Measurements from ENCODE around the gene EBF3.

Gene EBF3

DNA sequence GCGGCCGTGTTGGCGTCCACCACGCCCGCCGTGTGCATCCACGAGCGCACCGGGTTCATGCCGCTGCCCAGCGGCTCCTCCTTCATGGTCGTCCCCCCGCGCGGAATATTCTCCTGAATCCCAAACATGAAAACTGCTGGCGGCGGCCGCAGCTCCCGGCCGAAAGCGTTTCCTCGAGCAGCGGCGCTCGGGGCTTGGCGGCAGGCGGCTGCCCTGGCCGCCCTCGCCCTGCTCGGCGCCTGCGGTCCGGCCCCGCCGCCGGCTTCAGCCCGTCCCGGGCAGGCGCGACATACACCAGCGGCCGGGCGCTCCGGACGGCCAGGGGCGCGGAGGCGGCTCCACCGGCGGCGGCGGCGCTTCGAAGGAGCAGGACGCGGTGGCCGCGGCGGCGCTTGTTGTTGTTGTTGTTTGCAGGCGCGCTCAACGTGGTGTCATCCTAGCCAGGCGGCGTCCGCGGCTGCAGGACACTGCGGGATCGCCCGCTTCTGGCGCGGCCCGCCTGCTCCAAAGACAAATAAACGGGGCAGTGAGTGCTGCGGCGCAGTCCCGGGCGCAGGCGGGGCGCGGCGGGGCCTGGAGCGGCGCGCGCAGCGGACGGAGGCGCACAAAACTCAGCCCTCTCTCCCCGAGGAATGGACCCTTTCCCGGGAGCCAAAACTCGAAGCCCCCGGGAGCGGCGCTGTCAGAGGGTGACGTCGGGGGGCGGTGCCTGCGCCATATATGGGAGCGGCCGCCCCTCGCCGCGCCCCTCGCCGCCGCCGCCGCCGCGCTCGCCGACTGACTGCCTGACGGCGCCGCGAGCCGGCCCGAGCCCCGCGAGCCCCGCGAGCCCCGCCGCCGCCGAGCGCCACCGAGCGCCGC, at the start of gene EBF3:
TSS of gene EBF3 (minus strand) at position 634 of the 861 bp plus-strand sequence. CDS start at position 128, 506 bp downstream.
- peak; percentile 21 to 33 for DNase-seq (ENCODE audit: low read depth in 2 of 2)

GRCh38 chr10:130013335-130014262, 49.5 kb upstream of the EBF3 start:
- no peak for DNase-seq (ENCODE audit: low read depth in 2 of 2)

DNA sequence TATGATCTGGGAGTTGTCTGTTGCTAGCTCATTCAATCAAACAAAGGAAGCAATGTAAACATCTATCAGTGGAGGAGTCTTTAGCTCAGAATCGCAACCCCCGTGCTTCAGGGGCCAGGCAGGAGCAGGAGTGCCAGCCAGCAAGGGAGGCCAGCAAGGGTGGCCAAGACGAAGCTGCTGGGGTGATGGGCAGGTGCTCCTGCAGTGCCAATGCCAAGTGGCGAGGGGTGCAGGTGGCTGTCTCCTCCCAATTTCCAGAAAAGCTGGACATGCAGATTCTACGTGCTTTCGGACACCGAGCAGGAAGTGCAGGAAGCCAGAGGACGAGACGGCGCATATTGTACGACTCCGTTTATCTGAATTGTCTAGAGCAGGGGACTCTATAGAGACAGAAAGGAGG, 48.1 kb upstream of the EBF3 start:
- no peak for DNase-seq (ENCODE audit: low read depth in 2 of 2)

DNA sequence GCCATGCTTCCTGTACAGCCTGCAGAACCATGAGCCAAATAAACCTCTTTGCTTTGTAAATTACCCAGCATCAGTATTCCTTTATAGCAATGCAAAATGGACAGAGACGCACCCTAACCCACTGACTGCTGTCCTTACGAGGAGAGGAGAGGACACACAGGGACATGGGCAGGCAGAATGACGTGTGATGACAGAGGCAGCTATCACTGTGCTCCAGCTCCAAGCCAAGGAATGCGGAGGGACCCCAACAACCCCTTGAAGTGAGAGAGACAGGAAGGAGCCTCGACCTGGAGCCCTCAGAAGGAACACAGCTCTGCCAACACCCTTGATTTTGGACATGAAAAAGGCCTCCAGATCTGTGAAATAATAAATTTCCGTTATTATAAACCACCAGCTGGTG, 46.6 kb upstream of the EBF3 start:
- DNase-seq (ENCODE audit: low read depth in 2 of 2) = no peak

- DNase-seq (ENCODE audit: low read depth in 2 of 2) = no peak
These were observed 45.2 kb upstream of the EBF3 start for GRCh38 chr10:130009228-130009627.

DNA sequence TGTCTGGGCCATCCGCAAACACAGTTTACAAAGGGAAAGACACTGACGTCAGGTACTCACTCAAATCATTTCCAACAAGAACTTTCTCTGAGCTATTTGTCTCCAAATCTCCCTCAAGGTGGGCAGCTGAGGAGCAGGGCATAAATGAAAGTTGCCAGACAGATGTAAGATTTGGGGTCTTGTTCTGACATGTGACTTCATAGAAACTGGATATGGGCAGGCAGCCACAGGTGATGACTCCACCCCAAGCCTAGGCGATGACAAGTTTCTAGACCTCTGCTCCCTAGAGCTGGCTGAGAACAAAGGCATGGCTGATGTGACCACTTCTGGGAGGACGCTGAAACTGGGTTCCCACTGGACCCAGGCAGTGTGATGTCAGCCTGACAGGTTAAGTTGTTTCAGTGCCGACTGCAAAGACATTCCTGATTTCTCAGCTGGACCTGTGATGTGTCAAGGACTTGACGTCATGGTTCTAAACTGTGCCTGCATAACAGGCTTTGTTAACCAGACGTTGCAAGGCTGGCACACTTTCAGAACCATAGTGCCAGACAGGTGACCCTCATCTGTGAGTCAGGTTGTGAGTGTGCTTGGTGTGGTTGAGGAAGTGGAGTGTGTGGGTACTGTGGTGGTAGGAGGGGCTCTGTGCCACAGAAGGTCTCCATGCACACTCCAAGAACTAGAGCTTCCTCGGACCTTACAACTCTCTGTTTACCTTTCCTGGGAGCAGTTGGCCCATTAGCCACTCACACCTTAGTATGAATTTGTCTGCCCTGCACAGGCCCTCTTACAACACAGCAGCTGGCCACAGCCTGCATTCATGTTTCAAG, 39.9 kb upstream of the EBF3 start:
- no peak for DNase-seq (ENCODE audit: low read depth in 2 of 2)

- DNase-seq (ENCODE audit: low read depth in 2 of 2) = no peak
These were observed 39.1 kb upstream of the EBF3 start for GRCh38 chr10:130003166-130003565.

DNA sequence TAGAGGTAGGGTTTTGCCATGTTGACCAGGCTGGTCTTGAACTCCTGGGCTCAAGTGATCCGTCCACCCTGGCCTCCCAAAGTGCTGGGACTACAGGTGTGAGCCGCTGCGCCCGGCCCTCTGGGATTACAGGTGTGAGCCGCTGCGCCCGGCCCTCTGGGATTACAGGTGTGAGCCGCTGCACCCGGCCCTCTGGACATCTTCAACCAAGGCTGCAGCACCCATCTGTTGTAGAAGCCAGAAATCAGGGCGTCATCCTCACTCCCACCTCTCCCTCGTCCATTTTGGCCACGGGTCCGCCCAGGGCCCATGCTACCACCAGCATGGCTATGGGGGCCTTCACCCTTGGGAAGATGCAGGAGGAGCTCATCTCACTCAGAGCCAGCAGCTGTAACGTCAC, 38.5 kb upstream of the EBF3 start:
- DNase-seq (ENCODE audit: low read depth in 2 of 2) = no peak

DNA sequence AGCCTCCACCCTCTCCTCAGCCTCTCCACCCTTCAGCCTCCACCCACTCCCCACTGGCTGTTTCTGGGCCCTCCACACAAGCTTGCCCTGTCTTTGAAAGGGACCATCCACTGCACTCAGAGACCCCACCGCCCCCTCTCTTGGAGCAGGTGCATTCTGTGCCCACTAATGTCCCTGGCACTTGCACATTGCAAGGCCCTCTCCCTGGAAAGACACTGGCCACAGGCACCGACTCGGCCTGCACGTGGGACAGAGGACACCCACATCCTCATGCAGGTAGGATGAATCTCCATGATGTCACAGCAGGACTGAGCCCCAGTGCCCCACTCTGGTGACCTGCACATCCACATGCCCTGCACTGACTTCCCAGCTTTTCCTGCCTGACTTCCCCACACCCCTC, 36.8 kb upstream of the EBF3 start:
- DNase-seq (ENCODE audit: low read depth in 2 of 2) = no peak

GRCh38 chr10:129999140-129999539, 35.1 kb upstream of the EBF3 start:
- no peak for DNase-seq (ENCODE audit: low read depth in 2 of 2)

DNA sequence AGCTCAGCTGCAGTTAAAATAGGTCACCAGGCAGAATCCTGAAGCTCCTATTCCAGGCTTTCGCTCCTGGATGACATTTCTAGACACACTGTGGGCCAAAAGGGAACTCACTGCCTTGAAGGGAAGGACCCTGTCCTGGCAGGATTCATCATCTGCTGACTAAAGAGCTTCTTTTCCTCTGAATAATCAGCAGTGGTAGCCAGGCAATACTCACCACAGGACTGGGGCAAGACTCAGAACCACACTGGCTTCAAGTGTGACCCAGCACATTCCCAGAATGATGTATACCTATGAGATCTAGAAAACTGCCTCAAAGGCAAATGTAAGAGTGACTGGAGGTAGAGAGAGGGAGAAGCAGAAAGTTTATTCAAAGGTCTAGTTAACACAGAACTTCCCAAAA, 29.5 kb upstream of the EBF3 start:
- DNase-seq (ENCODE audit: low read depth in 2 of 2) = no peak

DNA sequence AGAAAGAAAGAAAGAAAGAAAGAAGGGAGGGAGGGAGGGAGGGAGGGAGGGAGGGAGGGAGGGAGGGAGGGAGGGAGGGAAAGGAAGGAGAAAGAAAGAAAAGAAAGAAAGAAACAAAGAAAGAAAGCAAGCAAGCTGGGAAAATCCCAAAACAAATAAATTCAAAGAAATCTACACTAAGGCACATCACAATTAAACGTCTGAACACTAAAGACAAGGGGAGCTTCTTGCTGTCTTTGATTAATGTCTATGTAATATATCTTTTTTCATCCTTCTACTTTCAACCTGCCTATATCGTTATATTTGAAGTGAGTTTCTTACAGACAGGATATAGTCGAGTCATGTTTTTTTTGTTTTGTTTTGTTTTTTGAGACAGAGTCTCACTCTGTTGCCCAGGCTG, 28.3 kb upstream of the EBF3 start:
- DNase-seq (ENCODE audit: low read depth in 2 of 2) = no peak

- no peak for DNase-seq (ENCODE audit: low read depth in 2 of 2)
These were observed 18.8 kb upstream of the EBF3 start for GRCh38 chr10:129982825-129983224.

DNA sequence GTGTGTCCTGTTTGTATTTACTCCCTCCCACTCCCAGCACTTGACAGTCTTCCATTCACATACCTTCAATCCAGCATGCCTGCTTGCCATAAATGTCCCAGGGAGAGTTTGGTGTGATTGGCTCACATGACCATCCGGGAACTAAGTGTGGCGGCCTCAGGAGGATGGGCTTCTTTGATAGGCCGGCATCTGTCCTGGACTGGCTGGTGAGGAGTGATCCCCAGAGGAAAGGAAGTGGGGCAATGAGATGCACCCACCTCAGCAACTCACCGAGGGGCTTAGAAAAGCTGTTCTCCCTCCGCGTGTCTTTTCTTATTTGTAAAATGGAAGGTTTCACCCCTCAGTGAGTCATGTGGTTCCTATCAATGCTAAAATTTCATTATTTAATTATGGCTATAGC, 14.9 kb upstream of the EBF3 start:
- DNase-seq (ENCODE audit: low read depth in 2 of 2) = no peak

GRCh38 chr10:129978322-129978721, 14.2 kb upstream of the EBF3 start:
- DNase-seq (ENCODE audit: low read depth in 2 of 2) = no peak

DNA sequence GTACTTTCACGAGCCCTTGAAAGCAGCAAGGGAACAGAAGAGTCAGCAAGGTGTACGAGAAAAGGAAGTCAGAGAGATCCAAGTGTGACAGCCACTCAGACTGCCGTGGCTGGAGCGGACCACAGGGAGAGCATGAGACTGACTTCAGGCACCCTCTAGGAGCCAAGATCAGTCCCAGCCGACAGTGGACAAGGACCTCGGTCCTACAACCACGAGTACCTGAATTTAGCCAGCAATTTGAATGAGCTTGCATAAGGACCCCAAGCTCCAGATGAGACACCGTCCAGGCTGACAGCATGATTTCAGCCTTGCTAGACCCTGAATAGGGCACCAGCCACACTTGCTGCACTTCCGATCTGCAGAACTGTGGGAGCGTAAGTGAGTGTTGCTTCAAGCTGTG, 13.7 kb upstream of the EBF3 start:
- no peak for DNase-seq (ENCODE audit: low read depth in 2 of 2)

DNA sequence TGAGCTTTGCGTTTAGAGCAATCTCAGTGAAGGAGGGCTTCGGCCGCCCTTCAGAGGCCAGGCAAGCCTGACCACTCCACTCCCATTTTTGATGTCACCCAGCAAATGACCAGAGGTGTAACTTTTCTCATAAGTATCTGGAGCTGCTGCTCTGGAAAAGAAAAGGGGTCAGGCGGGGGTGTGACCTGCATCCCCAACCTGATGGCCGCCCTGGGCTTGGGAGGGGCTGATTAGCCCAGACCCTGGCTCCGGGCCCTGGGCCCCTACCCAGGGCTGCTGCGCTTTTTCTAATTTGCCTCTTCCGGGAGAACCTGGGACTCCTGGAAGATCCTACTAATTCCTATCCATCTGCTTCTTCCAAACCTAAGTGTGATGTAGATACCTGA, 9.6 kb upstream of the EBF3 start:
- no peak for DNase-seq (ENCODE audit: low read depth in 2 of 2)

DNA sequence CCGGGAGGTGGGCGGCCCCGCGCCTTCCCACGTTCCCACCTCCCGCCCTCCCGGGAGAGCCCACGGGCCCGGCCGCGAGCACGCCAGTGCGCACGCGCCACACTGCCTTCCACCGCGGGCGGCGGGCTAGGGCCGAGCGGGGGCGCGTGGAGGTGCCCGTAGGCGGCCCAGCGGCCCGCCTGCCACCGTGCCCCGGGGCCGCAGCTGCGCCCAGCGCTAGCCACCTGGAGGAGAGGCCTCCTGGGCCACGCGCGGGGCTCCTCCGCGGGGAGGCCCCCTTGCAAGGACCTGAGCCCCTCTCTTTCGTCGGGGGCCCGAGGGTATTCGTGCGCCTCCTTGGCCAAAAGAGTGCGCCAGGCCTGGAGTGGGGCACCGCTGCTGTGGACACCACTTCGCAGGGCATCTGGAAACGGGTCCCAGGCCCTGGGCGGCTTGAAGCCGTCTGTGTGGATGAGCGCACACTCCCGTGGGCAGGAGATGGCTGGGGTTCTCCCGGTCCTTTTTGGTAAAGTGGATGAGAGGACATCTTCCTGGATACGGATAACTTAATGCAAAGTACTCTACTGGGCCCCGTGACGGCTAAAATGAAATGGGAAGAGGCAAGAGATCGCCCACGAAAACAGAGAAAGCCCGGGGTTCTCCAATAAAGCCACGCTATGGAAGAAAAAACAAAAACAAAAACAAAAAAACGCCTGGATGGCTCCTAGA, 9.0 kb upstream of the EBF3 start:
- DNase-seq (ENCODE audit: low read depth in 2 of 2) = no peak

DNA sequence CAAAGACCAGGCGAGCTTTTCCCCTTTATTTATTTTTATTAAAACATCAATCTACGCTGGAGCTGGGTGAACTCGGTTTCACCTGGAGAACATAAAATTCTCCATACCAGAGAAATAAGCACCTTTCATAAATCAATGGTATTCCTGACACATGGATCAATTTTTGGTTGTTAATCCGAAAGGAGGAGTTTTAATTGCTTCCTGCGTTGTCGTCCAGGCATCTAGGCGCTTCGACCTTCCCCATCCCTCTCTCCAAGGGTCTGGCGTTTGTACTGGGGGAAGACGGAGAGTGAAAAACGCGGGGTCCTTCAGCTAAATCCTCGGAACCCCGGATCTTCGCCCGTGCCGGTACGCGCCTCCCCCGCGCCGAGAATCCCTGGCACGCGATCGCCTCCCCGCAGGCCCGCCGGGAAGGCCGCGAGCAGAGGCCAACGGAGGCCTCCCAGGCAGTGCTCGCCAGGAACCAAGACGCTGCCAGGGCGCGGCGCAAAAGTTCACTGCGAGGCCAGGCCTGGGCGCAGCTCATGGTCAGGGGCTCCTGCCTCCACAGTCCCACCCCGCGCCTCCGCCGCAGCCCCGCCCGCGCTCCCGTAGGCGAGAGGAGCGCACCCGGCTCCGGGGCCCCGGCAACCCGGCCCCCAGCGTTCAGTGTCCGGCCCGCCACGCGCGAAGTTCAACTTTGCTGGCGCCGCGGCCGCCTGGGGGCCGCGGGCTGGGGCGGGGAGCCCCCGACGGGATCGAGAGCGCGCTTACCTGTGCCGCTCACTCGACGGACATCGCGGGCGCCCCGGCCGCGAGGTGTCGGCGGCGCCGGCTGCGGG, 8.3 kb upstream of the EBF3 start:
- no peak for DNase-seq (ENCODE audit: low read depth in 2 of 2)

DNA sequence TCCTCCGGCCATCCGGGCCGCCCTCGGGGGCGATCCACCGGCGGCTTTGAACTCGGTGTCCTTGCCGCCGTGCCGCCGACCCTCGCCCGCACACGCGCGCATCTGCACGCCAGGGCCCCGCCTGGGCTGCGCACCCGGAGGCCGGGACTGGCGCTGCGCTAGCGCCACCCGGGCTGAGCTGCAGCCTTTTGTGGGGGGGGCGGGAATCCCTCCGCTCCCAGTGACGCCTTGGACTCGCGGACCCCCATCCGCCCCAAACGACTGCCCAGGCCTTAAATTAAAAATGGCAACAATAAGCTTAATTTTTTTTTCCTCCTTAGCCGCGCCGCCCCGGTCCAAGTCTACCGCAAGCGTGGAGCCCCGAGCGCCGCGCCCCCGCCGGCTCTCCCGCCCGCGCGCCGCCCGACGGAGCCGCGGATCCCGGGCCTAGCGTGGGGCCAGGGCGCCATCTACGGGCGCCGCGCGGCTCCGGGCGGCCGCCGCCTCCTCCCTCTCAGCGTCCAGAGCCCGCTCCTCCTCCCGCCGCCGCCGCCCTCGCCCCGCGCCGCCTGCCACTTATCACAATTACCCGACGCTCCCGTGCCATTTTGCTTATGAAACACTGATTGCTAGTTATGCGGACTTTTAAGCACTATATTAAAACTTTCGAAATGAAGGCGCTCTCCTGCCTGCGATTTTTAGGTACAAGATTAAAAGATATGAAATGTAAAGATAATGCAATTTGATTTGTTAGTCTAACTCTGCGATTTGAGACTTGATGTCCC, 7.5 kb upstream of the EBF3 start:
- peak in 1 of 2 experiments; percentile 50 for DNase-seq (ENCODE audit: low read depth in 2 of 2)

All from stimulated activated CD4-positive, alpha-beta T cell treated with anti-CD3 and anti-CD28 coated beads, Interleukin-12 subunit alpha, Interleukin-12 subunit beta, amount 100 ng/mL, for 24 hours (primary cell).